Astrocyte (in vitro differentiated cells and primary cell): ENCODE data around the gene CNFN. TPM values are rescaled to one million over a fixed set of nuclear protein-coding genes. Genes with fewer than 3 reads are reported as not detected.

Experiments
- DNase-seq: peaks from one replicate; pipeline ENCODE4 v3.0.0-alpha.2; 2010; ENCODE audit warnings: low read depth
- FAIRE-seq: peaks from 2 replicates; lab custom pipeline; 2011; peaks lifted over from hg19 to GRCh38; lab: Jason Lieb, UNC
- H2AFZ ChIP-seq: 2 replicates; pipeline ENCODE4 v1.6.0; 2012; ENCODE audit warnings: low read depth, low read length, inconsistent platforms
- H3K27ac ChIP-seq: 2 replicates; pipeline ENCODE4 v1.5.1; 2011; ENCODE audit warnings: low read depth, low read length, inconsistent platforms
- H3K27me3 ChIP-seq: 2 replicates; pipeline ENCODE4 v1.6.0; 2011; ENCODE audit warnings: low read length, inconsistent platforms; ENCODE audit not compliant: insufficient read depth
- H3K36me3 ChIP-seq: 2 replicates; pipeline ENCODE4 v1.5.1; 2011; ENCODE audit warnings: low read length, inconsistent platforms; ENCODE audit not compliant: insufficient read depth
- H3K4me1 ChIP-seq: 2 replicates; pipeline ENCODE4 v1.5.1; 2011; ENCODE audit warnings: low read length, inconsistent platforms; ENCODE audit not compliant: insufficient read depth
- H3K4me2 ChIP-seq: 2 replicates; pipeline ENCODE4 v1.6.0; 2012; ENCODE audit warnings: low read length, inconsistent platforms
- H3K4me3 ChIP-seq: 2 replicates; pipeline ENCODE4 v1.5.1; 2011; ENCODE audit warnings: low read depth, mild to moderate bottlenecking, low read length, inconsistent platforms; ENCODE audit not compliant: insufficient read depth
- H3K79me2 ChIP-seq: 2 replicates; pipeline ENCODE4 v1.6.0; 2012; ENCODE audit warnings: mild to moderate bottlenecking, low read length, inconsistent platforms; ENCODE audit not compliant: insufficient read depth
- H3K9ac ChIP-seq: 2 replicates; pipeline ENCODE4 v1.6.0; 2012; ENCODE audit warnings: mild to moderate bottlenecking, low read length, inconsistent platforms
- H3K9me3 ChIP-seq: 2 replicates; pipeline ENCODE4 v1.5.1; 2012; ENCODE audit warnings: low read depth, mild to moderate bottlenecking, low read length, inconsistent platforms; ENCODE audit not compliant: insufficient read depth
- H4K20me1 ChIP-seq: 2 replicates; pipeline ENCODE4 v1.6.0; 2012; ENCODE audit warnings: low read length, inconsistent platforms; ENCODE audit not compliant: insufficient read depth
- H3K27ac Mint-ChIP-seq: one replicate; pipeline ENCODE4 v1.8.0; 2021; ENCODE audit warnings: mild to moderate bottlenecking, mixed read lengths; ENCODE audit not compliant: unreplicated experiment
- H3K27me3 Mint-ChIP-seq: one replicate; pipeline ENCODE4 v1.8.0; 2021; ENCODE audit warnings: low read depth, mixed read lengths; ENCODE audit not compliant: unreplicated experiment
- H3K36me3 Mint-ChIP-seq: one replicate; pipeline ENCODE4 v1.8.0; 2021; ENCODE audit warnings: low read depth, mixed read lengths; ENCODE audit not compliant: unreplicated experiment
- H3K4me1 Mint-ChIP-seq: one replicate; pipeline ENCODE4 v1.8.0; 2021; ENCODE audit warnings: low read depth, mixed read lengths; ENCODE audit not compliant: unreplicated experiment
- H3K4me3 Mint-ChIP-seq: one replicate; pipeline ENCODE4 v1.8.0; 2021; ENCODE audit warnings: mild to moderate bottlenecking, moderate library complexity, mixed read lengths; ENCODE audit not compliant: unreplicated experiment
- H3K9me3 Mint-ChIP-seq: one replicate; pipeline ENCODE4 v1.8.0; 2021; ENCODE audit warnings: mild to moderate bottlenecking, mixed read lengths; ENCODE audit not compliant: unreplicated experiment
- CTCF ChIP-seq: IDR thresholded peaks from 2 replicates; pipeline ENCODE4 v1.5.1; 2011; ENCODE audit warnings: low read depth, mild to moderate bottlenecking, inconsistent platforms, low read length, moderate library complexity; ENCODE audit not compliant: insufficient read depth
- EZH2 ChIP-seq: IDR thresholded peaks from 2 replicates; pipeline ENCODE4 v1.6.1; 2012; ENCODE audit warnings: mild to moderate bottlenecking, low read length, inconsistent platforms; ENCODE audit not compliant: insufficient read depth
- total RNA-seq: library from RNA; stranded (reverse); gene quantifications from 2 replicates; pipeline ENCODE4 v1.2.1, GENCODE V29; 2021

CNFN gene
- total RNA-seq, 1 donor from 2014 or later, result 0.61 TPM

GRCh38 chr19:42357290-42357689, 32.8 kb downstream of the CNFN start:
- Histone ChIP-seq H2AFZ (no peak overlapping the region), H3K36me3 (no peaks in the 10 kb centered on the region), H3K27ac (no peak overlapping the region), H3K4me3 (no peak overlapping the region), H3K27me3 (no peaks in the 10 kb centered on the region), H3K9me3 (no peaks in the 10 kb centered on the region), H3K4me2 (no peak overlapping the region), H3K4me1 (no peaks in the 10 kb centered on the region), H4K20me1 (no peaks in the 10 kb centered on the region), H3K79me2 (no peaks in the 10 kb centered on the region), H3K9ac (no peak overlapping the region)
- Mint-ChIP-seq H3K4me3 (no peak overlapping the region), H3K27ac (no peak overlapping the region), H3K36me3 (peaks cover 17% of the 10 kb centered on the region), H3K9me3 (no peaks in the 10 kb centered on the region), H3K27me3 (no peaks in the 10 kb centered on the region), H3K4me1 (peaks cover 3% of the 10 kb centered on the region)
- no peak for FAIRE-seq
- DNase-seq, result no peak
- TF ChIP-seq EZH2 (no peak), CTCF (no peak)

- Histone ChIP-seq H3K36me3 (no peaks in the 10 kb centered on the region), H3K27me3 (no peaks in the 10 kb centered on the region), H2AFZ (no peak overlapping the region), H3K4me1 (no peaks in the 10 kb centered on the region), H3K79me2 (no peaks in the 10 kb centered on the region), H4K20me1 (peaks cover 6% of the 10 kb centered on the region), H3K9ac (no peak overlapping the region), H3K4me3 (no peak overlapping the region), H3K9me3 (no peaks in the 10 kb centered on the region), H3K27ac (no peak overlapping the region), H3K4me2 (no peak overlapping the region)
- H3K27me3 Mint-ChIP-seq, result no peaks in the 10 kb centered on the region
- peaks cover 3% of the 10 kb centered on the region for H3K4me1 Mint-ChIP-seq
- no peak overlapping the region for H3K4me3 Mint-ChIP-seq
- H3K27ac Mint-ChIP-seq, result no peak overlapping the region
- TF ChIP-seq CTCF (no peak), EZH2 (no peak)
- DNase-seq (no peak), FAIRE-seq (no peak)
- H3K9me3 Mint-ChIP-seq, result no peaks in the 10 kb centered on the region
- H3K36me3 Mint-ChIP-seq, result peaks cover 19% of the 10 kb centered on the region
Measured at GRCh38 chr19:42356686-42357085, 33.4 kb downstream of the CNFN start.

DNA sequence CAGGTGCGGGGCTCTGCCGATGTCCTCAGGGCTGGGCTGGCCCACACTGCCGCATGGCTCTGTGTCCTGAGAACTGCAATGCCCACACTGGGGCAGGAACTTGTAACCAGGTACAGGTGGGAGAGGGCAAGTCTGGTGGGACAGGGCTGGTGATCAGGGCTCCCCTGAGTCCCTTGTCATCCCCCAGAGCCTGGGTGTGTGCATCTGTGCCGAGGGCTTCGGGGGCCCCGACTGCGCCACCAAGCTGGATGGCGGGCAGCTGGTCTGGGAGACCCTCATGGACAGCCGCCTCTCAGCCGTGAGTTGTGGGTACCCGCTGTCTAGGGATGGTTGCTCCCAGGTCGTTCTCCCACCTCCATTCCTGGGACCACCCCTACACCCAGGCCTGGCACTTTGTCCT, 34.2 kb downstream of the CNFN start:
- Mint-ChIP-seq H3K36me3 (peaks cover 14% of the 10 kb centered on the region), H3K27ac (no peak overlapping the region), H3K27me3 (no peaks in the 10 kb centered on the region), H3K9me3 (no peaks in the 10 kb centered on the region), H3K4me1 (peaks cover 3% of the 10 kb centered on the region), H3K4me3 (no peak overlapping the region)
- DNase-seq, result no peak
- TF ChIP-seq EZH2 (no peak), CTCF (no peak)
- H3K4me1 ChIP-seq, result no peaks in the 10 kb centered on the region
- H3K79me2 ChIP-seq, result no peaks in the 10 kb centered on the region
- no peak overlapping the region for H3K4me3 ChIP-seq
- no peaks in the 10 kb centered on the region for H3K9me3 ChIP-seq
- no peak overlapping the region for H3K4me2 ChIP-seq
- H3K36me3 ChIP-seq, result no peaks in the 10 kb centered on the region
- H4K20me1 ChIP-seq, result peaks cover 6% of the 10 kb centered on the region
- H2AFZ ChIP-seq, result no peak overlapping the region
- H3K27me3 ChIP-seq, result no peaks in the 10 kb centered on the region
- H3K9ac ChIP-seq, result no peak overlapping the region
- H3K27ac ChIP-seq, result no peak overlapping the region
- no peak for FAIRE-seq
